ENCODE measurements around the gene GK. TPM values are rescaled to one million over a fixed set of nuclear protein-coding genes. Genes with fewer than 3 reads are reported as not detected.

Gene GK
- polyA plus RNA-seq, 1 donor (not counting 4 experiments of a cell fraction or from before 2014, with no cell fraction given), result 2.0 TPM

- Histone ChIP-seq H3K79me2 (ENCODE audit: control insufficient read depth, insufficient read depth, low read length) (no peaks in the 10 kb centered on the region), H3K9ac (ENCODE audit: control insufficient read depth, extremely low read depth, insufficient read depth, low read length) (no peak overlapping the region), H3K27me3 (ENCODE audit: control insufficient read depth, extremely low read depth, insufficient read depth, low read length) (no peaks in the 10 kb centered on the region), H4K20me1 (ENCODE audit: control insufficient read depth, extremely low read depth, insufficient read depth, low read length) (no peaks in the 10 kb centered on the region), H3K27ac (ENCODE audit: control insufficient read depth, insufficient read depth, low read length) (no peak overlapping the region), H3K4me1 (ENCODE audit: control insufficient read depth, extremely low read depth, insufficient read depth, low read length) (no peaks in the 10 kb centered on the region), H2AFZ (ENCODE audit: control insufficient read depth, low read length) (no peak overlapping the region), H3K9me1 (ENCODE audit: control insufficient read depth, extremely low read depth, insufficient read depth, low read length) (no peaks in the 10 kb centered on the region), H3K36me3 (ENCODE audit: control insufficient read depth in 2 of 2, extremely low read depth in 1 of 2, insufficient read depth in 2 of 2, low read length in 2 of 2) (no peaks in the 10 kb centered on the region), H3K4me3 (ENCODE audit: control insufficient read depth in 2 of 3, extremely low read depth in 1 of 3, insufficient read depth in 2 of 3, low read depth in 1 of 3, low read length in 3 of 3) (no peak overlapping the region), H3K9me3 (ENCODE audit: control insufficient read depth, low read depth, low read length) (no peaks in the 10 kb centered on the region), H3K4me2 (ENCODE audit: control insufficient read depth, extremely low read depth, insufficient read depth, low read depth, low read length) (no peak overlapping the region)
- FAIRE-seq, result no peak
- TF ChIP-seq EZH2 (IDR thresholded peaks at IDR 0.05; ENCODE audit: low read length) (no peak), CTCF (optimal IDR thresholded peaks at IDR 0.05 in 1 of 3, IDR thresholded peaks at IDR 0.05 in 1 of 3, conservative IDR thresholded peaks at IDR 0.05 in 1 of 3; ENCODE audit: extremely low read depth in 1 of 3, insufficient read depth in 2 of 3, low read length in 3 of 3) (no peak)
- dilution Hi-C loops (cut with MboI; ENCODE audit: extremely low pct_ligation_motif_present, low sequenced_read_pairs), result no loop called here
- DNase-seq (ENCODE audit: low read depth, low spot score), result no peak
These were observed 80.8 kb downstream of the GK start for GRCh38 chrX:30733852-30734660.

GRCh38 chrX:30734782-30735181 is 81.6 kb downstream of the GK start:
- H3K4me3 ChIP-seq (ENCODE audit: control insufficient read depth in 2 of 3, extremely low read depth in 1 of 3, insufficient read depth in 2 of 3, low read depth in 1 of 3, low read length in 3 of 3), result no peak overlapping the region
- no peak overlapping the region for H2AFZ ChIP-seq (ENCODE audit: control insufficient read depth, low read length)
- FAIRE-seq, result no peak
- dilution Hi-C loops (cut with MboI; ENCODE audit: extremely low pct_ligation_motif_present, low sequenced_read_pairs), result no loop called here
- H3K9me1 ChIP-seq (ENCODE audit: control insufficient read depth, extremely low read depth, insufficient read depth, low read length), result no peaks in the 10 kb centered on the region
- H3K4me2 ChIP-seq (ENCODE audit: control insufficient read depth, extremely low read depth, insufficient read depth, low read depth, low read length), result no peak overlapping the region
- no peak for TF ChIP-seq CTCF (optimal IDR thresholded peaks at IDR 0.05 in 1 of 3, IDR thresholded peaks at IDR 0.05 in 1 of 3, conservative IDR thresholded peaks at IDR 0.05 in 1 of 3; ENCODE audit: extremely low read depth in 1 of 3, insufficient read depth in 2 of 3, low read length in 3 of 3)
- TF ChIP-seq EZH2 (IDR thresholded peaks at IDR 0.05; ENCODE audit: low read length), result no peak
- no peaks in the 10 kb centered on the region for H4K20me1 ChIP-seq (ENCODE audit: control insufficient read depth, extremely low read depth, insufficient read depth, low read length)
- H3K27me3 ChIP-seq (ENCODE audit: control insufficient read depth, extremely low read depth, insufficient read depth, low read length), result no peaks in the 10 kb centered on the region
- H3K9ac ChIP-seq (ENCODE audit: control insufficient read depth, extremely low read depth, insufficient read depth, low read length), result no peak overlapping the region
- no peaks in the 10 kb centered on the region for H3K36me3 ChIP-seq (ENCODE audit: control insufficient read depth in 2 of 2, extremely low read depth in 1 of 2, insufficient read depth in 2 of 2, low read length in 2 of 2)
- no peaks in the 10 kb centered on the region for H3K9me3 ChIP-seq (ENCODE audit: control insufficient read depth, low read depth, low read length)
- H3K79me2 ChIP-seq (ENCODE audit: control insufficient read depth, insufficient read depth, low read length), result no peaks in the 10 kb centered on the region
- no peaks in the 10 kb centered on the region for H3K4me1 ChIP-seq (ENCODE audit: control insufficient read depth, extremely low read depth, insufficient read depth, low read length)
- DNase-seq (ENCODE audit: low read depth, low spot score), result no peak
- no peak overlapping the region for H3K27ac ChIP-seq (ENCODE audit: control insufficient read depth, insufficient read depth, low read length)

Data from keratinocyte (primary cell).